Epidermal melanocyte (primary cell): ENCODE results near the gene MUC12.
"Not testable (repeated sequence)": the region's sequence is repeated elsewhere in the genome, so short reads cannot be mapped to it uniquely, and the experiment has no call there.

Experiments
- DNase-seq: peaks from one replicate; pipeline ENCODE4 v3.0.0; 2011; ENCODE audit warnings: low spot score; ENCODE audit not compliant: insufficient read length

The MUC12 gene

GRCh38 chr7:100969066-100969615, at the start of gene MUC12:
MUC12 (plus strand) TSS chr7:100969565; CDS start chr7:100969623, 58 bp downstream.
- peak; percentile 2 for DNase-seq

GRCh38 chr7:100919779-100920437, 49.5 kb upstream of the MUC12 start:
- DNase-seq, result not testable (repeated sequence)

DNA sequence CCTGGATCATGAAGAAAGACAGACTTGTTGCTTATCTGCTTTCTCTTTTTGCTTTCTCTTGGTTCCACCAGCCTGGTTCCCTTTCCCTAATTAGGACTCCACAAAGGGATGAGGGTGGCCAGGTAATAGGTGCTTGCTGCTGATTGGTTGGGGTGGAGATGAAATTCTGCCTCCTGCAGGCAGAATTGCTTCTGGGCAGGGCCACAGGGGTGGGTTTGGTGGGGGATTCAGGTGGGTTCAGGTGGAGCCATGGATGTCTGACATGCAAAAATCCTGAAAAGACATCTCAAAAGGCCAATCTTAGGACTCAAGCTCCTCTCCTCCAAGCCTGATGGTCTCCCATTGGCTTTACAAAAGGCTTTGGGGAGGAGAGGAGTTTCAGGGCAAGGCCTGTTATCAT, 48.3 kb upstream of the MUC12 start:
- no peak for DNase-seq

GRCh38 chr7:100923616-100924015, 45.7 kb upstream of the MUC12 start:
- not testable (repeated sequence) for DNase-seq

- DNase-seq, result no peak
Measured at GRCh38 chr7:100929808-100930174, 39.6 kb upstream of the MUC12 start.

DNA sequence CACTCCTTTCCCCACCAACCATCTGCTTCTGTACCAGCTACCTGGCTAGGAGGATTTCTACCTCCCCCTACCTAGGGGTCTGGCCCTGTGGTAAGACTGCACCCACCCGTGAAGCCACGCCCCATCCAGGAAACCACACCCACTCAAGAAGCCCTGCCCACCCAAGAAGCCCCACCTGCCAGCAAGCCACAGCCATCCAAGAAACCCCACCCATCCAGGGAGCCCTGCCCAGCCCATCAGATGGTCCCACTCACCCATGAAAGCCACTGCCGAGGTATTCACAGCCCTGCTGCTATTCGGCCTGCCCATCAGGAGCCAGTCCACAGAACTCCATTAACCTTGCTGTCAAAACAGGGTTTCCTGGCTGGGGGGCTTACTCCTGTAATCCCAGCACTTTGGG, 35.6 kb upstream of the MUC12 start:
- no peak for DNase-seq

DNA sequence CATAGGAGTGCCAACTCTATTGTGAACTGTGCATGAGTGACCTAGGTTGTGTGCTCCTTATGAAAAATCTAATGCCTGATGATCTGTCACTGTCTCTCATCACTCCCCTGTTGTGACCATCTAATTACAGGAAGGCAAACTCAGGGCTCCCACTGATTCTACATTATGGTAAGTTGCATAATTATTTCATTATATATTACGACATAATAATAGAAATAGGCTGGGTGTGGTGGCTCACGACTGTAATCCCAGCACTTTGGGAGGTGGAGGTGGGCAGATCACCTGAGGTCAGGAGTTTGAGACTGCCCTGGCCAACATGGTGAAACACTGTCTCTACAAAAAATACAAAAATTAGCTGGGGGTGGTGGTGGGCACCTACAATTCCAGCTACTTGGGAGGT, 34.0 kb upstream of the MUC12 start:
- DNase-seq, result not testable (repeated sequence)

- DNase-seq, result not testable (repeated sequence)
Measured at GRCh38 chr7:100936167-100936566, 33.2 kb upstream of the MUC12 start.

GRCh38 chr7:100942045-100942774, 27.2 kb upstream of the MUC12 start:
- DNase-seq, result no peak

- no peak for DNase-seq
Measured at GRCh38 chr7:100943693-100944092, 25.7 kb upstream of the MUC12 start.

GRCh38 chr7:100944138-100944537, 25.2 kb upstream of the MUC12 start:
- no peak for DNase-seq

DNA sequence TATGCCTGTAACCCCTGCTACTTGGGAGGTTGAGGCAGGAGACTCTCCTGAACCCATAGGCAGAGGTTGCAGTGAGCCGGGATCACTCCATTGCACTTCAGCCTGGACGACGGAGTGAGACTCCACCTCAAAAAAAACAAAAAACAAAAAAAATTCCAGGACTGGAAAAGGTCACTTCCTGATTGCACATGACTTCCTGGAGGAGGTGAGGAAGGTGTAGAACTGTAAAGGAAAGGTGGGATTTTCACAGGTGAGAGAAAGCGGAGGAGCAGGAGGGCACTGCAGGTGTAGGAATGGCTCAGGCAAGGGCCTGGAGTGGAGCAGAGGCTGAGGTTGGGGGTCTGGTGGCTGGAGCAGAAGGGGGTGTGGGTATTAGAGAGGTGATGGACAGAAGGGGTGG, 23.3 kb upstream of the MUC12 start:
- DNase-seq, result no peak

GRCh38 chr7:100946766-100947365, 22.5 kb upstream of the MUC12 start:
- no peak for DNase-seq

DNA sequence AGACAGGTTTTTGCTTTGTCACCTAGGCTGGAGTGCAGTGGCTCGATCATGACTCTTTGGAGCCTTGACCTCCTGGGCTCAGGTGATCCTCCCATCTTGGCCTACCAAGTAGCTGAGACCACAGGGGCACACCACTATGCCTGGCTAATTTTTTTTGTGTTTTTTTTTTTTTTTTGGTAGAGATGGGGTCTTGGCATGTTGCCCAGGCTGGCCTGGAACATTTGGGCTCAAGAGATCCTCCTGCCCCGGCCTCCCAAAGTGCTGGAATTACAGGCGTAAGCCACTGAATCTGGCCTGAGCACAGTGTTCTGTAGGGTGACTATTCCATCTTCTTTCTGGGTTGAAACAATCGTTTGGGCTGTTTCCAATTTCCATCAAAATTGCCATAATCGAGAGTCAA, 21.6 kb upstream of the MUC12 start:
- no peak for DNase-seq

DNA sequence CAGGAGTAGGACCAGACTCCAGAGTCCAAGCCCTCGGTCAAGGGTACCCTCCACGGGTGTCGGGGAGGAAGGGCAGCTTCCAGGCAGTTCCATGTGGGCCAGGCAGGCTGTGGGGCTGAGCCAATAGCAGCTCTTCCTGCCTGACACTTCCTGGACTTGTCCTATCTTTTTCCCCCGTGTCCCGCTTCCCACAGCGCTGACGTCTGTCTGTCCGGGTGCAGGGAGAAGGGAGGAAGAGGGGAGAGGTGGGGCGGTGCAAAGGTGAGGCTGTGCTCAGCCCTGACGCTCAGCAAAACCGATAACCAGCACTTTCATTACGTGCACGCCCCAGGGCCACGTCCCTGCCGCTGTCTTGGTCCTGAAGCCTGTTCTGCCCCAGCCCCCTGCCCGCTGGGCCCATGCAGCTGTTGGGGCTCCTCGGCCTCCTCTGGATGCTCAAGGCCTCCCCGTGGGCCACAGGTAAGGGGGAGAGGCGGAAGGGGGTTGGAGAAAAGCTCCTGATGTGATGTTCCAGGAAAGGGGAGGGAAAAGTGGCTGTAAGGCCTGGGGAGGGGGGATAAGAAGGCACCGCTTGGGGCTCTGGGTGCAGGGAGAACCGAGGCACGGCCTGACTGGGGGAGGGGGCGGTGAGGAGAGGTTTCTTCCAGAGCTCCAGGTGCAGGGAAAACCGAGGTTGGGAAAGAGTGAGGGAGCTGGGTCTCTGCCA, 20.0 kb upstream of the MUC12 start, which contains the start of gene MUC3A:
MUC3A (plus strand) TSS at position 308 of the 706 bp plus-strand sequence; CDS start at position 399, 91 bp downstream.
- no peak for DNase-seq

- no peak for DNase-seq
Measured at GRCh38 chr7:100949933-100950443, 19.4 kb upstream of the MUC12 start.

DNA sequence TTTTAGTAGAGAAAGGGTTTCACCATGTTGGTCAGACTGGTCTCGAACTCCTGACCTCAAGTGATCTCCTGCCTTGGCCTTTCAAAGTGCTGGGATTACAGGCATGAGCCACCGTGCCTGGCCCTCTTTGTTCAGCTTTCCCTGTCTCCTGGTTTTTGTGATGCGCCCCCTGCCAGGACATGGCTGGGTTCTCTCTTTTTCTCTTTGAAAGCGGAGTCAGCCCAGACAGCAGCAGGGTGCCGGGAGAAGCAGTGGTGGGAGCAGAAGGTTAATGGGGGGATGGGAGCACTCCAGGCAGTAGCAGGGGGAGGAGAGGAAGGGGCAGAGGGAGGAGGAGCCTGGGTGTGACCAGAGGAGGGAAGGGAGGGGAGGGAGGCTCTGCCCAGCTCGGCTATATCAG, 18.2 kb upstream of the MUC12 start:
- no peak for DNase-seq

DNA sequence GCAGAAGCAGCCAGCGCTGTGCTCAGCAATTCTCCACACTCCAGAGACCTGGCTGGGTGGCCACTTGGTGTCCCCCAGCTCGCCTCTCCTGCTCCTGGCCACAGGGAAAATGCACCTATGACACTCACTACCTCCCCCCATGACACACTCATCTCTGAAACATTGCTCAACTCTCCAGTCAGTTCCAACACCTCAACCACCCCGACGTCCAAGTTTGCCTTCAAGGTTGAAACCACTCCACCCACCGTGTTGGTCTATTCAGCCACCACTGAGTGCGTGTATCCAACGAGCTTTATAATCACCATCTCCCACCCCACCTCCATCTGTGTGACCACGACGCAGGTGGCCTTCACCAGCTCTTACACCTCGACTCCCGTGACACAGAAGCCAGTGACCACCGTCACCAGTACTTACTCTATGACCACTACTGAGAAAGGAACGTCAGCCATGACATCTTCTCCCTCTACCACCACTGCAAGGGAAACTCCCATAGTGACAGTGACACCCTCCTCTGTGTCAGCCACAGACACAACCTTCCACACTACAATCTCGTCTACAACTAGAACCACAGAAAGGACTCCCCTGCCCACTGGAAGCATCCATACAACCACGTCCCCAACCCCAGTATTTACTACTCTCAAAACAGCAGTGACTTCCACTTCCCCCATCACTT, 17.3 kb upstream of the MUC12 start:
- DNase-seq, result peak; percentile 14

GRCh38 chr7:100952641-100953040, 16.7 kb upstream of the MUC12 start:
- peak; percentile 16 for DNase-seq

DNA sequence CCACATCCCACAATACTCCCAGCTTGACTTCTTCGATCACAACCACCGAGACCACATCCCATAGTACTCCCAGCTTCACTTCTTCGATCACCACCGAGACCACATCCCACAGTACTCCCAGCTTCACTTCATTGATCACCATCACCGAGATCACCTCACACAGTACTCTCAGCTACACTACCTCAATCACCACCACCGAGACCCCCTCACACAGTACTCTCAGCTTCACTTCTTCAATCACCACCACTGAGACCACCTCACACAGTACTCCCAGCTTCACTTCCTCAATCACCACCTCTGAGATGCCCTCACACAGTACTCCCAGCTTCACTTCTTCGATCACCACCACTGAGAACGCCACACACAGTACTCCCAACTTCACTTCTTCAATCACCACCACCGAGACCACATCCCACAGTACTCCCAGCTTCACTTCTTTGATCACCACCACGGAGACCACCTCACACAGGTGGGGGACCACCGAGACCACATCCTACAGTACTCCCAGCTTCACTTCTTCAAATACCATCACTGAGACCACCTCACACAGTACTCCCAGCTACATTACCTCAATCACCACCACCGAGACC, 11.4 kb upstream of the MUC12 start:
- DNase-seq, result no peak
